ENCODE results near the gene JAZF1.
A peak's percentile ranks its signal among the peaks of the same experiment; 100 is the strongest.
"Not testable (repeated sequence)": the region's sequence is repeated elsewhere in the genome, so short reads cannot be mapped to it uniquely, and the experiment has no call there.

The JAZF1 gene

DNA sequence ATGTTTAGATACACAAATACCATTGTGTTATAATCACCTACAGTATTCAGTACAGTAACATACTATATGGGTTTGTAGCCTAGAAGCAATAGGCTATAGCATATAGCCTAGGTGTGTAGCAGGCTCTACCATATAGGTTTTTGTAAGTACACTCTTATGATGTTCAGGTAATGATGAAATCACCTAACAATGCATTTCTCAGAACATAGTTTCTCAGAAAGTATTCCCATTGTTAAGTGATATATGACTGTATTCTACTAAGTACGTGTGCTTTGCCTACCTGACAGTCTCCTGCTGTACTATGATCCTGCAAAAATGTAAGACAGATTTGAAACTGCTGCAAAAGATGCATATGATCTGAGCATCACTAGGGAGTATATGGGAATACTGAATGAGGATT is 137.9 kb downstream of the JAZF1 start:
- no peak for DNase-seq (ENCODE audit: low spot score)

GRCh38 chr7:28041508-28042314 is 138.9 kb downstream of the JAZF1 start:
- peak; percentile 62 for DNase-seq (ENCODE audit: low spot score)

- DNase-seq (ENCODE audit: low spot score) = no peak
Measured at GRCh38 chr7:28038175-28038797, 142.3 kb downstream of the JAZF1 start.

DNA sequence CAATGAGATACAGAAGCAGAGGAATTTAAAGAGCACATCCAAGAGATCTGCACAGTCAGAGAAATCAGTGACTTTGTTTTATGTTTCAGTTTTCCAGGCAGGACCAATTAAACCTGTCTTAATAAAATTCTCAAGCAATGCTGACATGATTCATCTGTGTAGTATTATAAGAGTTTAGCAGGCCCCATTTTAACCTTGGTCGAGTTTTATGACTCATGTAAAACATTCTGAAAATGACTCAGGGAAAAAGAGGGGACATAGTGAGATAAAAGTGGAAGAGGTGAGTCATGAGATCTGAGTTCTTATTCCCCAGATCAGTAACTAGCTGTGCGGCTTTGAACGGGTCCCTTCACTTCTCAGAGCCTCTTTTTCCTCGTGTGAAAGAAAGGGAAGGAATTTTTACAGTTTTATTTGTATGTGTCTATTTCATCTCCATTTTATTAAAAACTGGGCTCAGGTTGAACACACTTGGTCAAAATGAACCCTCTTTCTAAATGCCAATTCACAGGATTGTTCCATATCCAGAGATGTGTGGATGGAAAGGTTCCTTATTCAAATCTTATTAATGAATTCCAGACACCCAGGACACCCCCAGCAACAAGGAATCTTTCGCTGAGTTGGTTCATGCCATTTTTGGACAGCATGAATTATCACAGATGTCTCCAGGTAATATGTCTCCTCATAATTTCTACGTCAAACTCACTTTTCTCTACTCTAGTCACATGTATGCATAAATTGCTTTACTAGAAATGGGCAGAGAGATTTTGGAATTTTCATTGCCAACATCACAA is 143.2 kb downstream of the JAZF1 start:
- peak; percentile 63 for DNase-seq (ENCODE audit: low spot score)

DNA sequence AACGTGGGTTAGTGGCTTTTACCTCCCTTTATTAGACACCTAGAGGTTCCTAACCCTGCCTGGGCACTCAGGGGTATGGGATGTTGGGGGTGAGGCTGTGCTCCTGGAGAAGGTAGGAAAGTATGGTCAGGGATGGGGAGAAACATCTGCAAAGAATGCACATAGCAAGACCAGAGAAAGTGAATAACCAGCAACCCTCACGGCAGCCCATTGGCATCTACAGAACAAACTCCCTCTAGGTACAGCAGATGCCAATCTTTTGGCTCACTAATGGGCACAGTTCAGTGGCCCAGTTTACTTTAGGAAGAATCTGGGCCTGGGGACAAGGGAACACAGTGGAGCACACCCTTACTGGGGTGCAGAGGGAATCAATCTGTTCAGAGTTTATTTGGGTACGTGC is 143.9 kb downstream of the JAZF1 start:
- DNase-seq (ENCODE audit: low spot score) = no peak

GRCh38 chr7:28033386-28033785 is 147.2 kb downstream of the JAZF1 start:
- DNase-seq (ENCODE audit: low spot score) = no peak

DNA sequence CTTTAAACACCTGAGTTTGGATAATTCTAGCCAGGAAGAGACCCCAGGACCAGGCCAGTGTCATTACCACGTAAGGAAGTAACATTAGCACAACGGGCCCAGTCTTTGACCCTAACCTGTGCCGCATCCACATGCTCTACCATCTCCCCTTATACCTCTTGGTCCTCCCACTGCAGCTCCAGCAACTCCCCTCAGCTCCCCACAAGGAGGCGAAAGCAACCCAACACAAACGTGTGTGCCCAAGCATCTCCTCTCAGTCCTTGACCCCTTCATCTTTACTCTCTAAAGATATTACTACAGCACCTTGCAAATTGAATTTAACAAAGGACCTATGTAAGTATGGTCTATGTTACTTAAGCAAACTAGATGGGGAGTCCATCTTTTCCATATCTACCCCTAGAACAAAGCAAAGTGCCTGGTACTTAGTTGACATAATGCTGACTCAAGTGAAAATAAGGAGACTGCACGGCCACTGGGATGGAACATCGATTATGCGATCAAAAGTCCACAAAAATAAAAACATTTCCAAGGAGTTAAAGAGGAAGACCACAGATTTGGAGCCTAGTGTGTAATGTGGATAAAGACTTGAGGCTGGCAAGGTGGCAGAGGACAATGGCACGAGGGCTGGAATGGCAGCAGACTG is 147.7 kb downstream of the JAZF1 start:
- no peak for DNase-seq (ENCODE audit: low spot score)

DNA sequence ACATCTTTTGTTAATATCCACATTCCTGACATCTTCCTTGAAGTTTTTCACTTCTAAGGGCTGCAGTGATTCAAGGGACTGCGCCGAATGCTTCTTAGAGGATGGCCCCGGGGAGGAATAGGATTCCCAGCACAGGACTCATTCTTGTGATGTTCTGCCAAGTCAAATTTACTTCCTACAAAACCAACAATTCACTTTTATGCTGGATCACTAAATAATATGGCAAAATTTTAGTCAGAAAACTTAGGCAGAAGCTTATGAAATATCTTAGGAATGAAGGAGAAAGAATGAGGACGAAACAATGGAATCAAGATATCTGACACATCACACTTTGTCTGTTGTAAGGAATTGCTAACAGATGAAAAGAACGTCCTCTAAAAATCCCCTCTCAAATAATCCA is 151.5 kb downstream of the JAZF1 start:
- DNase-seq (ENCODE audit: low spot score) = peak; percentile 49

DNA sequence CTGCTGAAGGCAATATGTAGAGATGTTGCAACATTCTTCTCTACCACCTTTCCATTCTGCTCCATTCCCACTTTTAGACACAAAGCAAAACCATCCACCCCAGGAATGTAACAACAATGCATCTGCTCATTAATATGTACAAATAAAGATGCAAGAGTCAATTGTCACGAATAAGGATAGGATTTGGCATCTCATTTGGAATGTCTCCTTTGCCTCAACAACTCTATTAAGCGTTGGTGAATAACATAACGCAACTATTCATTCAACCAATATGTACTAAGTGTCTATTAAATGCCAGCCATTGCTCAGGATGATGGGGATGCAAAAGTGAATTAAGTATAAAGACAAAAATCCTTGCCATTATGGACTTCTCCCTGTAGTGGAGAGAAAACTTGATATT is 152.1 kb downstream of the JAZF1 start:
- DNase-seq (ENCODE audit: low spot score) = no peak

GRCh38 chr7:28026237-28026636 is 154.4 kb downstream of the JAZF1 start:
- no peak for DNase-seq (ENCODE audit: low spot score)

- no peak for DNase-seq (ENCODE audit: low spot score)
Measured at GRCh38 chr7:28024786-28025334, 155.7 kb downstream of the JAZF1 start.

DNA sequence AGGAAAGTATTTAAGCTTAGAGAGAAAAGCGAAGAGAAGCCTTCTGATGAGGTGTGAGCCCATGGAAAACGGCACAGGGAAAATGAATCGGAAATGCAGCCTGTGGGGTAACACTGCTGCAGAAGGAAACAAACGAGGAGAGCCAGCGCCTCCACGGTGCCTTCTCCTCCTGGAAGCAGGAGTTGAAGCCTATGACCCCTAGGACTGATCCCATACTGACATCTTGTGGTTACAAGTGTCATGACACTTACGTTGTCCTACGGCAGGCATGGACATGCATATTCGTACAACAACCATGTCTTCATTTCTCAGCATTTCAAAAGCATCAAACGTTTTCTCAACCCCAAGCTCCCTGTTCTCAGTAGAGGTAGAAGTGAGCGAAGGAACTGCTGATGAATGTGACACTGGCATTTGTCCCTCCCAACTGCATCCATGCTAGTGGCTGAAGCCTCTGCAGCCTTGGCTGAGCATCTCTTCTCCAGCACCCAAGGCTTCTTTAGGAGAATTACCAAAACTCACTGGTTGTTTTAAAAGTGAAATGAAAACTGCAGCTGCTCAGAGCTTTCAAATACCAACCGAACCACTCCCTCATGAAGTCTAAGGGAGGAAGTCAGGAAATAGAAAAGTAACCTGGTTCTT is 160.2 kb downstream of the JAZF1 start:
- DNase-seq (ENCODE audit: low spot score) = peak; percentile 89

DNA sequence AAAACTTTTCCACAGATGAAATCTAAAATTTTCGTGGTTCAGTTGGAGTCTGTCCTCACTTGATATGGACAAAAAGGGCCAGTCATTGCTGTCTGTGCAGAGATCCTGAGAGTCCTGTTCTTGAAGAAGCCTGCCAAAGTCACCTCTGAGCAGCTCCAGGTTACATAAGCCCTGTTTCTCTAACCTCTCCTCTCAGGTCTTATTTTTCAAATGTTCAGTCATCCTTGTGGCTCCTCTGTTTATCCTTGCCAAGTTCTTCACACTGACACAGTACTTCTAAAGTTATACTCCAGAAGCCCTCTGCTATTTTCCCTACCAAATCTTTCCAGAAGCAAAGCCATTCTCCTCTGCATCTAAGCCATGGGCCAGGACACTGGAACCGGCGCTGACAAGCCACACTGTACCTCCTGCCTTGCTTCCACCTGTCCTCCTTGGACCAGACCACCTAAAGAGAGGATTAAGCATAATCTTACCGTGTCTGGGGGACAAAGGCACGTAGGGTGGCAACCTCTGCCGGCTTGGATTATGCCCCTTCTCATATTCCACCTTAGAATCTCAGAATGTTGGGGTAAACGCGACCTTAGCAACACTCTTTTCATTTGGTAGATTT is 161.6 kb downstream of the JAZF1 start:
- no peak for DNase-seq (ENCODE audit: low spot score)

GRCh38 chr7:28018446-28018845 is 162.1 kb downstream of the JAZF1 start:
- DNase-seq (ENCODE audit: low spot score) = no peak

- DNase-seq (ENCODE audit: low spot score) = no peak
Measured at GRCh38 chr7:28018020-28018419, 162.6 kb downstream of the JAZF1 start.

- peak; percentile 27 for DNase-seq (ENCODE audit: low spot score)
Measured at GRCh38 chr7:28017372-28017771, 163.2 kb downstream of the JAZF1 start.

- no peak for DNase-seq (ENCODE audit: low spot score)
Measured at GRCh38 chr7:28016297-28016696, 164.3 kb downstream of the JAZF1 start.

- no peak for DNase-seq (ENCODE audit: low spot score)
Measured at GRCh38 chr7:28015169-28015568, 165.4 kb downstream of the JAZF1 start.

GRCh38 chr7:28014340-28014739 is 166.3 kb downstream of the JAZF1 start:
- DNase-seq (ENCODE audit: low spot score) = not testable (repeated sequence)

DNA sequence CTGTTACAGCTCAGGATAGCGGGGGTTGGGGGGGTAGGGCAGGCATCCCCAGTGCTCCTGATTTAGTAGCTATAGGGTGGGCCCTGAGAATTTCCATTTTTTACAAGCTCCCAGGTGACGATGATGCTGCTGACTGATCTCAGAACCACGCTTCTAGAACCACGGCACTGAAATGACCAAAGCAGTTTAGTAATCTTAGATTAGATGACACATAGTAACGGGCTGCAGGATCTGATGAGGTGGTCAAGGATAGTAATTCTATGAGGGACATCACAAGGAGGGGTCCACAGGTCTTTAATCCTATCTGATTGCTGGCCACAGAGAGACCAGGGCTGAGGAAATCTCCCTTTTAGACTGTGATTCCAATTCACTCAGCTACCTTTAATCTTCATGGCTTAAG is 167.2 kb downstream of the JAZF1 start:
- DNase-seq (ENCODE audit: low spot score) = no peak

DNA sequence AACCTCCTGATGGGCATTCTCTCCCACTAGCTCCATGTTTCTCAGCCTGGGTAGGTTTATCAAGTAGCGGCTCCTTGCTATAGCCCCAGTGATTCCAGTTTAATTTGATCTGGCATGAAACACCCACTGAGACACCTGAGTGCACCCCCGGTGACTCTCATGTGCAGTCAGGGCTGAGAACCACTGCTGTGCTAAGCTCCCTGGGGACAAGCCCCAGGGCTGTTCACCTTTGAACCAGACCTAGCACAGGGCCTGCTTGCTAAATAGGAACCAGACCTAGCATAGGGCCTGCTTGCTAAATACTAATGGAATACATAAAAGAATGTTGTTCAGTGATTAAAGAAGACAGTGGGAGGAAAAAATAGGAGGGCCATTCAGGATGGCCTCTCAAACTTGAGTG is 167.6 kb downstream of the JAZF1 start:
- no peak for DNase-seq (ENCODE audit: low spot score)

Measured in AG20443 (cell line).